HUDEP-2 (cell line): ENCODE results near the gene RFX6.

Experiments used
- DNase-seq, 76 experiments: peaks; one replicate each; lab custom pipeline; 2025; ENCODE audit not compliant: unreplicated experiment in 76 of 76; lab: John Stamatoyannopoulos, UW

The RFX6 gene

DNA sequence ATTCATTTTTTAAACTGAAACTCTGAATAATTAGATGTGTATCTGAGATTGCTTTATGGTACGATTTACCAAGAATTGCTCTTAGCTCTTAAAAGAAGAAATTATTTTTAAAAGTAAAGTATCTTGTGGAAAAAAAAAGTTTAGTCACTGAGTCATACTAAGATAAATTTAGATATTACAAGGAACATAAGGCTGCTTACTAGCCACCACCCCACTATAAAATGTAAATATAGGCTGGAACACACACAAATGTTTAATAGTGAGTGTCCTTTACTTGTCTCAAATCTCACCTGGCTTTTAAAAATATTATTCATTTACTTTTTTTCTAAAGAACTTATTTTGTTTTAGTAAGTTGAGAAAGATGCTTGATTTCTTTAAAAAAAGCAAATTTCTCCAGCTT, 17.6 kb downstream of the RFX6 start:
- no peak for DNase-seq

DNA sequence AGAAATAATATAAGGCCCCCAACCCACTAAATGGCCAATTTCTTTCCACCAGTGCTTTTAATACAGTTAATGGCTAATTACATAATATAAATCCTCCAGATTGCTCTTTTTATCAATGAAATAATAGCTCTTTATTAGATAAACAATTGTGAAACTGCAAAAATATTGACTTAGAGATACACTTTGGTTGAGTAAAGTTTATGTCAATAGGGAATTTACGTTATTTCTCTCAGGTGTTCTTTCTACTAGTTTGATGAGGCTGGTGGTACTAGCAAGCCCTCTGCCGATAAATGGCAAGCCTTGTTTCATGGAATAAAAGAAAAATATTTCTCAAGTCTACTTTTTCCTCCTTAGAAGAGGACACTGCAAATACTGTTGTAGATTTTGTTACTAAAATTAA, 18.9 kb downstream of the RFX6 start:
- no peak for DNase-seq

GRCh38 chr6:116902634-116903033, 25.6 kb downstream of the RFX6 start:
- no peak for DNase-seq

DNA sequence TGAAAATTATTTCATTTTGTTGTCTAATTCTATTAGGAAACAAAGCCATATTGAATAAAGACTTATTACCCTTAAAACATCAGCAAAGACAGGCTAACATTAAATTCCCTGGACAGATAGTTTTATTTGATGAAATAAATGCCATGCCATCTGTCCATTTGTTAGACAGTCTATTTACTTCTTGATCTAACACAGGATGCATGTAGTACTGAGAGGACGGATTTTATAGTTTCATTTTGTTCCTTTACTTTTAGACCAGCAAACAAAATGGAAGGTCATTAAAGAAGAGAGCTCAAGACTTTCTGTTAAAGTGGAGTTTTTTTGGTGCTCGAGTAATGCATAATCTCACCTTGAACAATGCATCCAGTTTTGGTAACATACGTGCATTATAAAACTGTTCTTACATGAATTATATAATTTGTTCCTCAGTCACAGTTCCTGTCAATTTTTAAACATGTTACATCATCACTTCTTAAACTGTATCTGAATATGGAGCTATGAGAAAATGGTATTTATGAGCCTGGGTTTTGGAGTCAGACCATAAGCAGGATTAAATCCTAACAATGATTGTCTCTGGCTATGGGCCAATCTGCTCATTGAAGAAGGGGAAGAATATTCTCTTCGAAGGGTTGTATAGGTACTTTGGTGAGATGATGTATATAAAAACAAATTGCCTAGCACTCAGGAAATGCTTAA, 46.0 kb downstream of the RFX6 start:
- no peak for DNase-seq

GRCh38 chr6:116924245-116924644, 47.2 kb downstream of the RFX6 start:
- no peak for DNase-seq

DNA sequence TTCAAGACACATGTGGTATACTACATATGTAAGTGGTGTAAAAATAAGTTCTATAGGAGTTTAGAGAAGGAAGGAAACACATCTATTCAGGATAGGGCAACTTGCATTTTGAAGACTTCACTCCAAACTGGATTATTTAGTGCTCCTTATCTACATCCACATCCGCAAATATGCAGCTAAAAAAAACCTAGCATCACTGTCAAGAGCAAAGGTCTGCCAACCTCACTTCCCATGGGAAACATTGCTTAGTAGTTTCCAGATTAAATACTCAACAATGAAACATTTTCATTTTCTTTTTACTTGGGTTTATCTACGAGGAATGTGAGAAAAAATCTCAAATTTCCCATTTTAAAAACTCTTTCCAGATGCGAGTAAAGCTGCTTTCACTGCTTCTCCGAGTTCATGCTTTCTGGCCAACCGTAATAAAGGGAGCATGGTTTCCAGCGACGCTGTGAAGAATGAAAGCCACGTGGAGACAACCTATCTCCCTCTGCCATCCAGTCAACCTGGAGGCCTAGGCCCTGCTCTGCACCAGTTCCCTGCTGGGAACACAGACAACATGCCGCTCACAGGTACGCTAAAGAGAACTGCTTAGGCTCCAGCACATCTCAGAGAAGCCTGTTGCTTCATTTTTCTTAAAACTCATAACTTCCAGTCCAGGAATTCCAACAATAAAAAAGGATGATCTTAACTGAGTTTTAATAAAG, 48.2 kb downstream of the RFX6 start:
- DNase-seq, result no peak

GRCh38 chr6:116928677-116929076, 51.6 kb downstream of the RFX6 start:
- no peak for DNase-seq

GRCh38 chr6:116929825-116930224, 52.8 kb downstream of the RFX6 start:
- DNase-seq, result no peak

- no peak for DNase-seq
Observed at GRCh38 chr6:116931456-116931855, 54.4 kb downstream of the RFX6 start.

- no peak for DNase-seq
Observed at GRCh38 chr6:116932496-116932895, 55.5 kb downstream of the RFX6 start.

- no peak for DNase-seq
Observed at GRCh38 chr6:116933485-116933884, 56.4 kb downstream of the RFX6 start.

DNA sequence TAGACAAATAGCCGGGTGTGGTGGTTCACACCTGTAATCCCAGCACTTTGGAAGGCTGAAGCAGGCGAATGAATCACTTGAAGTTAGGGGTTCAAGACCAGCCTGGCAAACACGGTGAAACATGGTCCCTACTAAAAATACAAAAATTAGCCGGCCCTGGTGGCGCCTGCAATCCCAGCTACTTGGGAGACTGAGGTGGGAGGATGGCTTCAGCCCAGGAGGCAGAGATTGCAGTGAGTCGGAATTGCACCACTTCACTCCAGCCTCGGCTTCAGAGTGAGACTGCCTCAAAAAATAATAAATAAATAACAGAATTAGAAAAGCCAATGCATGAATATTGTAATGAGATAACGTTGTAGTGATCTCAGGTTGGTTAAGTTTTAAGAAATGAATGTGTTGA, 61.3 kb downstream of the RFX6 start:
- DNase-seq, result no peak

DNA sequence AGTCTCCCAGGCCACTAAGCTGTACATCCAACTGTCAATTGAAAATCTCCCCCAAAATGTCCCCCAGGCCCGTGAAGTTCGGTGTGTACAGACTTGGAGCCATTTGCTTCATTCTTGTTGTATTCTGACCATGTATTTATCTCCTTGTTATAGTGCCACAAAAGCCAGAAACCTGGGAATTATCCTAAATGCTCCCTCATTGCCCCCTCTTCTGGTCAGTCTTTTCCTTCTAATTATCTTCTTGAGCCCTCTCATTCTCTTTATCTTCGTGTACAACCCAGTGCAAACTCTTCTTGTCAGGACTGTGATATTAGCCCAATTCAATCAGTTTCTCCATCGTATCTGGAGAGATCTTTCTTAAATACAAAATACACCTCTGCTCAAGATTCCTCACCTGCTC, 64.7 kb downstream of the RFX6 start:
- DNase-seq, result no peak

DNA sequence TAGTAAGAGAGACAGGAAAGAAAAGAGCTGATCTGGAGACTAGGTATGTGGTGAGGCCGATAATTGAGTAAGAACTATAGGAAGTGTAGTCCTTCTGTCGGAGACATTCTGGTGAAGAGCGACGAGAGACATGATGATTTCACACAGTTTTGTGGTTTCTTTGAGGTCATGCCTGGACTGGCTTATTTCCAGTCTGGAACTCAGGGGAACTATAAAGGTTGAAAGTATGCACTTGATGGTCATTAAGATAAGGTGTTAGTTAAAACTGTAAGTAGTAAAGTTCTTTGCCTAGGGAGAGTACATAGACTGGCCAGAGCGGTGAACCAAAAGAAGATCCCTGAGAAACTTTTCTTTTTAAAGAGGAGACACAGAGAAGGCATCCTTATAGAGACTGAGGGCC, 68.8 kb downstream of the RFX6 start:
- DNase-seq, result no peak

GRCh38 chr6:116948533-116949304, 71.7 kb downstream of the RFX6 start:
- DNase-seq, result no peak

DNA sequence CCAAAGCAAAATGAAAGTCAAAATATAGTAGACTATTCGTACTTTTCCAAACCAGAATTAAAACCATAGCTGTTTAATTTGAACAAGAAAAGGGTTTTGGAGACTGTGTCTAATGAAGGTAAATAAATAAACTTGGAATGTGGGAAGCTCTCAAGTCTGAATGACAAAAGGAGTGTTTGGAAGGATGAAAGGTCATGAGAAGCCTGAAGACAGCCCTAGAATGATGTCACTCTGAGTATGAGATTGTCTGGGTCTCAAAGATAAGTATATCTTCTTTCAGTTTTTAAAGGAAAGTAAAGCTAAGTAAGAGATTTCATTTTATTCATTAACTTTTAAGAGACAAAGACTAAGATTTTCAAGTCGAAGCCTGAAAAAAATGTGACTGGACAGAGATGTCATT, 72.9 kb downstream of the RFX6 start:
- DNase-seq, result no peak

DNA sequence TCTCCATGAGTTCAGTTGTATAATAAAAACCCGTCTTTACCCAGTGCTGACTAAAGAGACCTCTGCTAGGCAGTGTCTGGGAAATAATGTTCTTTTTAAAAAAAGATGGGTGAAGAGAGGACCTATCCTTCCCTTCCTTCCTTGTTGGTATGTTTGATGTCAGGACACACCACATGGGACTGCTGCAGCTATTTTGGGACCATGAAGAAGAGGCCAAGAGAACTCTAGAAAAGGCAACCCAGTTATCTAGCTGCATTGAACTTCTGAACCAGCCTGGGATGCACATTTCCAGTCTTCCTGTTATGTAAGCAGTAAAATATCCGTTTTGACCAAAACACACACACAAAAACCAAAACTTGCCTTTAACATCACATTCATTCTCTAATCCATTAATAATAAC, 77.3 kb downstream of the RFX6 start:
- DNase-seq, result no peak

GRCh38 chr6:116954938-116955337, 77.9 kb downstream of the RFX6 start:
- DNase-seq, result no peak

DNA sequence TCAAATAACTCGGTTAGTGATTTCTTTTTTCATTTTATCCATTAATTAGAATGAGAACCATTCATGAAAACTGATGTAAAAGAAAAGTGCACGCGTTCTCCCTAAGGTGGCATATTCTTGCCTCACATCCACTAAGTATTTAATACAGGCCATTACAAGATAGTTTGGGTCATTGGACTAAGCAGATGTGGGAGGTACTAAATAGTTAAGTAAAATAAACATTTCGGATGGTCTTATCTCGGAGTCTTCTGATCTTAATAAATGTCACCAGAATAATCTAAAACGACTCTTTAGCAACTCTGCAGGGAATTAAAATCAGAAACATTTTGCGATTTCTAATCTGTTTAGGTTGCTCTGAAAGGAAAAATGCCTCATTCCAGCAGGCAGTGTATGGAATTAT, 78.7 kb downstream of the RFX6 start:
- DNase-seq, result no peak

GRCh38 chr6:116963972-116964371, 86.9 kb downstream of the RFX6 start:
- no peak for DNase-seq

- no peak for DNase-seq
Observed at GRCh38 chr6:116966675-116967576, 89.9 kb downstream of the RFX6 start.
